BLaER1 treated with 17β-estradiol and CSF1 and Interleukin-3, amounts not matched to agents 10 nM and 100 nM (cell line): Measurements from ENCODE around the gene PLEKHG3.

Source experiments
- H3K27ac ChIP-seq, 11 experiments: shearing (Covaris generic); formaldehyde crosslinking; 2 replicates each; pipeline ENCODE4 v1.8.1; 2022
- H3K27me3 ChIP-seq, 11 experiments: shearing (Covaris generic); formaldehyde crosslinking; 2 replicates each; pipeline ENCODE4 v1.8.1; 2022
- H3K36me3 ChIP-seq, 11 experiments: shearing (Covaris generic); formaldehyde crosslinking; 2 replicates each; pipeline ENCODE4 v1.8.1; 2022
- H3K4me1 ChIP-seq, 10 experiments: shearing (Covaris generic); formaldehyde crosslinking; 2 replicates each; pipeline ENCODE4 v1.8.1; 2022
- H3K4me2 ChIP-seq, 11 experiments: shearing (Covaris generic); formaldehyde crosslinking; 2 replicates each; pipeline ENCODE4 v1.8.1; 2022
- H3K4me3 ChIP-seq, 10 experiments: shearing (Covaris generic); formaldehyde crosslinking; 2 replicates each; pipeline ENCODE4 v1.8.1; 2022
- H3K9ac ChIP-seq, 11 experiments: shearing (Covaris generic); formaldehyde crosslinking; 2 replicates each; pipeline ENCODE4 v1.8.1; 2022
- H3K9me3 ChIP-seq, 11 experiments: shearing (Covaris generic); formaldehyde crosslinking; replicated peaks in 1 of 11; 2 replicates each; pipeline ENCODE4 v1.8.1; 2022
- H4K20me1 ChIP-seq, 11 experiments: shearing (Covaris generic); formaldehyde crosslinking; 2 replicates each; pipeline ENCODE4 v1.8.1; 2022
- Cebpa-rat ChIP-seq, 11 experiments: shearing (Covaris generic); IDR thresholded peaks; 2 replicates each; pipeline ENCODE4 v1.8.1; 2022

Gene PLEKHG3

DNA sequence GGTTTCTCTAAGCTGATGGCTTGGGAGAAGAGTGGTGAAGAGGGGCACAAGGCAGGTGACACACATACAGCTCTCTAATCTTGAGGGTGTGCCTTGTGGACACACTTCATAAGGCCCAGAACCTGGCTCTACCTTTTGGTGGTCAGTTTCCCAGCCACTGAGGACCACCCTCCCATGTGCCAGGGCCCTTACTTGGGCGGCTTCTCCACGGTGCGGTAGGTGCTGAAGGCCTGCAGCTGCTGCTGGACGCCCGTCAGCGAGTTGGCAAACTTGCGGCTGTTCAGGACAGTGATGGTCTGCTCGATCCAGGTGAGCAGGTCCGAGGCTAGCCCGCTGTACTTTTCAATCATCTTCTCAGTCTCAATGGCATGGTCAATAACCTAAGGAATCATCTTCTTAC, 95.3 kb downstream of the PLEKHG3 start:
- Histone ChIP-seq H3K36me3 (no peaks in the 10 kb centered on the region), H3K4me1 (no peaks in the 10 kb centered on the region), H3K27me3 (no peaks in the 10 kb centered on the region), H3K4me2 (no peak overlapping the region), H3K9ac (no peak overlapping the region), H3K9me3 (no peaks in the 10 kb centered on the region), H3K27ac (no peak overlapping the region), H3K4me3 (no peak overlapping the region), H4K20me1 (no peaks in the 10 kb centered on the region; a peak in 2 of 22 replicates)
- no peak for TF ChIP-seq Cebpa-rat (IDR thresholded peaks at IDR 0.05)
